SIG-M5 treated with dmso at 0.1 percent for 504 hours (cell line): ENCODE results near the gene PRDM2.
A peak's percentile ranks its signal among the peaks of the same experiment; 100 is the strongest.

ENCODE experiments used
- DNase-seq: peaks from one replicate; lab custom pipeline; 2025; ENCODE audit not compliant: unreplicated experiment; lab: John Stamatoyannopoulos, UW

Gene PRDM2

DNA sequence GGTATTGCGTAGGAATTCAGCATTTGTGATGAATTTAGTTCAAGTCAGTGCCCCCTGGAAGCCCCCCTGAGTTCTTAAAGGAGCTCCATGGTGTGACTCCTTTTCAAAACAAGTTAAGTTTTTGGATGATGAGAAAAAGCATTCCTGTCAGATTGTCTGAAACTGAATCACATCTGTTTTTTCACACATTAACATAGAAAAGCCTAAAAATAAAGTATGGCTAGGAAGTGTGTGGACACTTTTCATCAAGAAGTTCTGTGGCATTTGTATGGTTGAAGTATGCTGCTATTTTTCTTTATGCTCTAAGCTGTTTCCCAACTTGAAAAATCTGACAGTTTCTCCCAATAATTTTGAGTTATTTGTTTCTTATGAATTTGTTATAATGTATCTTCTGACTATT is 33.7 kb downstream of the PRDM2 start:
- no peak for DNase-seq

GRCh38 chr1:13735168-13735930 is 35.4 kb downstream of the PRDM2 start:
- no peak for DNase-seq

- DNase-seq = no peak
These were observed 37.4 kb downstream of the PRDM2 start for GRCh38 chr1:13737398-13737797.

- DNase-seq = no peak
These were observed 46.4 kb downstream of the PRDM2 start for GRCh38 chr1:13746342-13746741.

DNA sequence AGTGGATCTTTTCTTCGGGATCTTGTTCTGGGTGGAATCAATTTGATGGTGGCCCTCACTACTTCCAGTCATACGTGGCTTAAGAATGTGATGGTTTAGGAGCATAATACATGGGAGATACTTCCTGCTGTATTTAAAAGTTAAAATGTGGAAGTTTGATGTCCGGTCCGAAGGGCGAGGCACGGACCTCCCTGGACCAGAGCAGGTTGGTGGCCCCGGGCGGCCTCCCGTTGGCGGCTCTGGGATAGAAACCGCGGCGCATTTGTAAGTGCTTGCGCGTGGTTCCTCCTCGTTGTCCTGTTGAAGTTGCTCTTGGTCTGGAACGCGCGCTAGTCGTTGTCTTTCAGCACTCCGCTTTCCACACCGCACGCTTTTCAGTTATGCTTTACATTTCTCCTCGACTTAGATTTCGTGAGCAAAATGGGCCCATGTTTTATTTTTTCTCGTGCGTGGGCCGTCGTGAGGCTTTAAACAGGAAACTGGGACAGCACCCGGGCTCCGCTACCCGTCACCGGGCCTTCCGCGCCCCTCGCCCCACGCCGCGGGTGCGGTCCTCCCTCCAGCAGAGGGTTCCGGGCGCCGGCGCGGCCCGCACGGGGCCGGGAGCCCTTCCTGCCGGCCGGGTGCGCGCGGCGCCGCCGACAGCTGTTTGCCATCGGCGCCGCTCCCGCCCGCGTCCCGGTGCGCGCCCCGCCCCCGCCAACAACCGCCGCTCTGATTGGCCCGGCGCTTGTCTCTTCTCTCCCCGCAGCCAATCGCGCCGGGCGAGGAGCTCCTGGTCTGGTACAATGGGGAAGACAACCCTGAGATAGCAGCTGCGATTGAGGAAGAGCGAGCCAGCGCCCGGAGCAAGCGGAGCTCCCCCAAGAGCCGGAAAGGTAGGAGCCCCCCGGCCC is 48.9 kb downstream of the PRDM2 start:
- peak; percentile 94 for DNase-seq

GRCh38 chr1:13749543-13750341 is 49.8 kb downstream of the PRDM2 start:
- DNase-seq = no peak

DNA sequence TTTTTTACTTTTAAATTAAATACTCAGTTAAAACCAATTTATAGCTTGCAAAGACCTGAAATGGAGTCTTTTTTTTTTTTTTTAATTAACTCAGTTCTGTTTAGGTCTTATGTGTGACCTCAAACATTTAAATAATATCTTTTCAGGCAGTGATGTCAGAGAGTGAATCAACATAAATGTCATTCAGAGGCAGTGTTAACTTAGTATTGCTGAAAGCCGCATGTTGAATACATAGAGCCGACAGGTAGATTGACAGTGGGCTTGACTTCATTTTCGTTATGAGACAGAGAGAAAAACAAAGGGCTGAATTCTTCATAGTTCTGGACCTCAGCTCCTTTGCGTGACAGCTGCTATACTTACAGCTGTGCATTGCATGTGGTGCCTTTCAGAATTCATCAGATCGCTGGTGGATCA is 51.5 kb downstream of the PRDM2 start:
- DNase-seq = no peak

- no peak for DNase-seq
These were observed 52.0 kb downstream of the PRDM2 start for GRCh38 chr1:13751985-13752384.

GRCh38 chr1:13752852-13753251 is 52.9 kb downstream of the PRDM2 start:
- DNase-seq = no peak

DNA sequence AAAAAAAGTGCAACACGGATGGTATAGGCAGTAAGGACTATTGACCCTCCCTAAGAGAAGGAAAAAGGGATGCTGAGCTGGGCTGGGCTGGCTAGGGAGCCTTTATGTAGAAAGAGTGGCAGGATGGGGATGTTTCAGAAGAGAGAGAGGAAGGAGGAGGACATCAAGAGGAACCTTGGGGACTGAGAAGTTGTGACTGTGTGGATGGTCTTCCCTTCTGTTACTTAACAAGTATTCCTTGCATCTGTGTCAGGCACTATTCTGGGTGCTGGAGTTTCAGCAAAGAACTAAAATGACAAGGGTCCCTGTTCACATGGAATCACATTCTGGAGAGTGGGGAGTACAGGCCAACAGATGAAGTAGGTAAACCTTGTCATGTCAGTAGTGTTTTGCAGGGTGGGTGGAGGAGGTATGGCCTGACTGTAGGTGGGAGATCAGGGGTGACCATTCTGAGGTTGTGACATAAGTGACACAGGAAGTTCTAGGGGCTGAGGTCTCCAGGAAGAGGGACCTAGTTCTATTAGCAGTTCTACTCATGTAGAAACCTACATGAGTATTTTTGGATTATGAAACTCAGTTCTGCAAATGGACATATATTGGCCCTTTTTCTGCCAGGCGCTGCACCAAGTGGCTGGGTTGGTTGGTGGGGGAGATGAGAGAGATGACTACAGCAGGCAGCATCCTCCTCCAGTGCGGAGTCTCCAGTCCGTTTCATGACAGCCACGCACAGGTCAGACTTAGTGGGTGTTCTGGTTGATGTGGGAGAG is 53.8 kb downstream of the PRDM2 start:
- DNase-seq = no peak

DNA sequence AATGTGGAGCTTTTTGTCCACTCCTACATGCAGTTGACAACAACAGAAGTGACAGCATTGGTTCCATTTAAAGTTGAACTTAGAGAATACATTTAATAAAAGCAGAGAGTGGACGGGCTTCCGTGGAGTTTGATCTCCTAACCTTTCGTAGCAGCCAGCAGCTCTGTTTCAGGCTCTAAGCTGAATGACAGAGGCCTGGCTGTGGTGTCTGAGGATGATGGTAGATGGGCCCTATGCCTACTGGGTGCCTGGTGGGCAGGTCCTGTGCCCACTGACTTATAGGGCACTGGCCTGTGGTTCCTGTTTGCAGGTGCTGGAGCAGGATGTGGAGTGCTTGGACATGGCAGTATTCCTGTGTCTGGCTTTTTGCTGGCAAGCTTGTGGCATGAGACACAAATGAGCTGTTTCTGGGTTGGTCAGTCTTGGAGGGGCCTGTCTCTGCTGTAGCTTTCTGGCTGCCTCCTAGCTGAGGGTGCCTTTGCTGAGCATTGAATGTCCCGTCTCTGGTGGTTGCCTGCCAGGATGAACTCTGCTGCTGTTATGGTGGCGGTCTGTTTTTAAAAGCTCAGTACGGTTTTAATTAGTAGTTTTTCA is 54.6 kb downstream of the PRDM2 start:
- DNase-seq = no peak

- DNase-seq = no peak
These were observed 56.7 kb downstream of the PRDM2 start for GRCh38 chr1:13756557-13757315.

DNA sequence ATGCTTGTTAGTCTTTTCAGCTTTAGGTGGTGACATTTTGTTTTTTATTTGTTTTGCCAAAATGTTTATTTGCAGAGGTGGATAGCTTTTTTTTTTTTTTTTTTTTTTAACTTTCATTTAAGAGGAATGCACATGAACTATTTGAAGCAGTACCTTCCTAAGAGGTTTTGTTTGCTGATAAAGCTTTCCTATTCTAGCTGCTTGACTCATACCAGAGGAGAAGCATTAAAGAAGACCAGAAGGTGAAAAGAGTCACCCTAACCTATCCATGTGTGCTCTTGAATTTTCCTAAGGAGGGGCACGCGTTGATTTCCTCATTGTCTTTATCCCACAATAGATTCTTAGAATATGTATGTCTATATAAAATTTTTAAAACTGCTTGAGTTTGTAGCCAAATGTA is 57.7 kb downstream of the PRDM2 start:
- DNase-seq = no peak

DNA sequence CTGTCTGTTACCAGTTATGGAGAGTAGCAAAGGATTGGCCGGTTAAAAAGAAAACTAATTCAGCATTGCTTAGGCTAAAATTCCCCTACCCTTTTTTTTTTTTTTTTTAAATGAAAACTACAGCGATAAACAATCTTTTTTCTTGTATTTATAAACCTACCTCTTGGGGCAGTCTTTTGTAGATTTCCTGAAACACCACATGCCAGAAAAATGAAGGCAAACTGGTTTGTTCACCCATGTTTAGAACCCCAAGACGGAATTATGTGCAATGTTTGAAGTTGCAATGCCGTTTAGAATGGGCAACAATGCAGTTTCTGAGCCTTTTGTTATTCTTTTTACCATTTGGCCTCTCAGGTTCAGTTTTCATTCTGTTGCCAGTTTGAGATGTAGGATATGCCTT is 59.1 kb downstream of the PRDM2 start:
- peak; percentile 36 for DNase-seq

- no peak for DNase-seq
These were observed 60.4 kb downstream of the PRDM2 start for GRCh38 chr1:13760340-13760739.

DNA sequence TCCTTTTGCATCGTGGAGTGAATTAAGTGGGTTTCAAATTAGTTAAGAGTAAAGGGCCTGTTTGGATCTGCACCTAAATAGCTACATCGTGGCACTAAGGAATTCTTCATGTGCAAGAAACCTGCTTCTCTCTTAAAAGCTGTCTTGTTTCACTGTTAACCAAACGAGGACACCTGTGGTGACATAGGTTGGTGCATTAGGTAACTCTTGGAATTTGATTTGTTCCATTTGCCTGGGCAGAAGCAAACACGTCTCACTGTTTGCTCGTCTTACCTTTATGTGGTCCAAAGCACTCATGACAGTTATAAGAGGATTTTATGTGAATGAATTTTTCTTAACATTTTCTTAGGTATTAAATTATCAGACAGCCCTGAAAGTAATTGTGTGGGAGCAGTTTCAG is 60.9 kb downstream of the PRDM2 start:
- no peak for DNase-seq

- DNase-seq = no peak
These were observed 61.9 kb downstream of the PRDM2 start for GRCh38 chr1:13761883-13762282.

DNA sequence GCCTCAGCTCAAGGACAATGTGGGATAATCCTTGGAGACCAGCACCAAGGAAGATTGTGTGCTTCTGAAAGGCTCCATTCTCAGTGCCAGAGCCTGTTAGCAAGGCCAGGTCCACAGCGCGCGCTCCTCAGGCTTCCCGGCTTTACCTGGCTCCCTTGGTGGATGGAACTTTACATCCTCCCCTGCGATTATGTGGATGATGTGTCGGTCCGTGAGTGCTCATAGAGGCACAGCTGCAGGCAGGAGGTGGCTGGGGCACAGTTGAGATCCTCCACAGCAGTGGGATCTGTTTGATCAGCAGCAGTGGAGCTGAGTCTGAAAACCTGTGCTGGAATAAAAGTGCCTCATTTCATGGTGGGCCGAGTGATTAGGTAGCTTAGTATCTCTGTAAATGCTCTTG is 62.7 kb downstream of the PRDM2 start:
- DNase-seq = no peak

GRCh38 chr1:13763222-13763621 is 63.2 kb downstream of the PRDM2 start:
- no peak for DNase-seq

- DNase-seq = no peak
These were observed 64.0 kb downstream of the PRDM2 start for GRCh38 chr1:13763991-13764390.
